IPS-15b (cell line): Measurements from ENCODE around the gene MRNIP.
A peak's percentile ranks its signal among the peaks of the same experiment; 100 is the strongest.

Experiments
- H3K27me3 ChIP-seq: one replicate; pipeline ENCODE4 v1.6.1; 2013; ENCODE audit warnings: low read length; ENCODE audit not compliant: control insufficient read depth, insufficient read depth
- H3K36me3 ChIP-seq: one replicate; pipeline ENCODE4 v1.6.1; 2013; ENCODE audit warnings: low read length; ENCODE audit not compliant: control insufficient read depth, insufficient read depth
- H3K4me1 ChIP-seq: one replicate; pipeline ENCODE4 v1.6.1; 2013; ENCODE audit warnings: mild to moderate bottlenecking, low read length; ENCODE audit not compliant: control insufficient read depth, insufficient read depth
- H3K4me3 ChIP-seq: one replicate; pipeline ENCODE4 v1.5.1; 2013; ENCODE audit warnings: low read depth, low read length
- H3K9ac ChIP-seq: one replicate; pipeline ENCODE4 v1.6.1; 2013; ENCODE audit warnings: low read depth, mild to moderate bottlenecking, low read length
- H3K9me3 ChIP-seq: one replicate; pipeline ENCODE4 v1.6.1; 2013; ENCODE audit warnings: mild to moderate bottlenecking, low read length; ENCODE audit not compliant: control insufficient read depth, insufficient read depth

Gene MRNIP

DNA sequence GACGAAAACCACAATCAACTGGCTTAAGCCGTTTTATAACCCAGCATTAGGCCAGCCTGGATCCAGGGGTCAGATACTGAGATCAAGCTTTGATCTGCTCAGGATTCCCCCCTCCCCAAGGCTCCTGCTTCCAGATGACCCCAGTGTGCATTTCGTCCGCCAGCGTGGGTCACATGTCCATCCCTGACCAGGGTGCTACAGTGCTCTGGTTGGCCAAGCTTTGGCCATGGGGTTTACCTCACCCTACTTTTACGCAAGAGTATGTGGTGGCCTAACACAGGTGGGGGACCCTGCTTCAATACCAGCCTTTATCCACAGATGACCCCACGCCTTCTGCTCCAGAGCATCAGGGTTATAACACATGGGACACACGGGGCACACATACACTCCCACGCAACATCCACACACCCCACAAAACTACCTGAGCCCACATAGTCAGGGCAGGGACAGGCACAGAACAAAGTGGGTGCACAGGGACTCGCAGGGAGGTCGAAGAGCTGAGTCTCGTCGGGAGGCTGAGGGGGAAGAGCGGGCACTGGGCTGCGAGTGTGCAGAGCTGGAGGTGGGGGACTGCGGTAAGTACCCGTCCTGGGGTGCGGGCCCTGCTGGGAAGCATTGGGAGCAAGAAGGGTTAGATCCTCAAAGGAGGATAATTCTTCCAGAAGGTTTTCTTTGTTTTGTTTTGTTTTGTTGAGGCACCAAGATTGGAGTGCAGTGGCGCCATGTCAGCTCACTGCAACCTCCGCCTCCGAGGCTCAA is 42.9 kb downstream of the MRNIP start:
- H3K27me3 ChIP-seq, result no peaks in the 10 kb centered on the region

DNA sequence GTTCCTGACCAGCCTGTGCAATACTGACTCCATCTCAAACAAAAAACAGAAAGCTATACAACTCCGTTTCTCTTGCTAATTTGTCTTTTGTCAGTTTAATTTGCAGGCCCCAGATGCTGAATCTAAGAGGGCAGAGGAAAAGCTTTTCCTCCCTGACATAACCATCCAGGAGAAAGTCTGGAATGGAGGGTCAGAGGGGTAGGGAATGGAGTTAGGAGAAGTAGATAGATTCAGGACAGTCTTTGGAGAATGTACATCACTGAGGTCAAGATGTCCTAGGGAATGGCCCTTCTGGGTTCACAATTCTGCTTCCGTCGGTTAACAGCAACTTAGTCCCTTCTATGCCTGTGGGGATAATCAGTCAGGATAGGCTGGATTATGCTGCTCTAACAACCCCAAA is 44.5 kb downstream of the MRNIP start:
- peaks cover 2% of the 10 kb centered on the region for H3K4me1 ChIP-seq
- peaks cover 9% of the 10 kb centered on the region for H3K36me3 ChIP-seq

More for the DNA sequence above, 42.9 kb downstream of the MRNIP start:
- peaks cover 9% of the 10 kb centered on the region for H3K36me3 ChIP-seq
- H3K4me1 ChIP-seq, result peaks cover 12% of the 10 kb centered on the region
- no peaks in the 10 kb centered on the region for H3K9me3 ChIP-seq
- H3K9ac ChIP-seq, result no peak overlapping the region
- H3K4me3 ChIP-seq, result no peak overlapping the region

DNA sequence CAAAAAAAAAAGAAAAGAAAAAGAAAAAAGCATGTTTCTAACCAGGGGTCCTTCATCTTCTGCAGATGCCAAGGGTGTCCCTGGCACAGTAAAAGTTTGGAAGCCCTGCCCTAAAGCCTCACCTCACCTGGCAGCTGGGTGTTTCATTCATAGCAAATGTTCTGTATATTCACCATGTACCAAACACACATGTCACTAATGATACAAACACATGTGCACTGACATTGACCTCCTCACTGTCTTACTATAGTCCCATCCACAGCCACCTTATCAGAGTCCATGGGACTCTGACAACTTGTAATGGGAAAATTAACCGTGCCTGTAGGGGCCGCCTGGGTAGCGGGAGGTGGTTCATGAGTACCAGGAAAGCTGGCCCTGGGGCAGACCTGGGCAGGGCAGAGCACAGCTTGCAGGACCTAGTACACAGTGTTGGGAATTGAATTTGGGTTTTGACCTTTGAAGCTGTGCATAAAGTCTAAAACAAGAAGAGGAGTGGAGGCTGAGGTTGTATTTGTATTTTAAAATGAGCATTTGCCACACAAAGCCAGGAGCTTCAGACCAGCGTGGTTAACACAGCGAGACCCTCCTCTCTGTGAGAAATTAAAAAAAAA is 45.5 kb downstream of the MRNIP start:
- peaks cover 9% of the 10 kb centered on the region for H3K36me3 ChIP-seq
- no peak overlapping the region for H3K9ac ChIP-seq

More for the DNA sequence above, 44.5 kb downstream of the MRNIP start:
- no peaks in the 10 kb centered on the region for H3K9me3 ChIP-seq
- no peaks in the 10 kb centered on the region for H3K27me3 ChIP-seq
- H3K9ac ChIP-seq, result no peak overlapping the region
- H3K4me3 ChIP-seq, result no peak overlapping the region

DNA sequence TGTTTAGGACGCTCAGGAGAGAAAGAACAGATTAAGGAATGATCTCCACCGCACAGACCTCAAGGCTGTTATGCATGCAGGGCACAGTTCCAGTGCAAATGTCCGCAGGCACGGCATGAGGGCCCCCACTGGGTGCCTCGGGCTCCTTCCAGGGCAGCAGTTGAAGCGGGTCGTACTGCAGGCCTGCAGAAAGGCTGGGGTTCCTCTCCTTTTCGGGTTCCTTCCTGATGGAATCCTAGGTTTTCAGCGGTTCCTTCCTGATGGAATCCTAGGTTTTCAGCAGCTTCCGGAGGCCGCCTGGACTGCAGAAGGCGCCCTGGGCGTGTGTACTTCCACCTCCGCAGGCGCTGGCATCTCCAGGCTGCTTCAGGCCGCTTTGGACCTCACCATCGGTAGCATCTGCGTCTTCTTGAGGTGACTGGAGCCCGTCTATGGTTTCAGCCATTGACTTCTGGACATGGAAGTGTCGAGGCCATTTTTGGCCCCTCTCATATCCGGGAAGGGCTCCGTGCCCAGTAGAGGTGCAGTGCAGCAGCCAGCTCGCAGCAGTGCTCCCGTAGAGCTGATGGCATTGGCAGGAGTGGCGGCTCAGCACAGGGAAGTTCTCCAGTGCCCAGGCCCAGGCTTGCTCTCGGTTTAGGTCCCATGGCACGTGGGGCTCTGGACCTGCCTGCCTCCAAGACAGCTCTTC is 46.3 kb downstream of the MRNIP start:
- Histone ChIP-seq H3K9ac (no peak overlapping the region), H3K4me1 (peaks cover 4% of the 10 kb centered on the region), H3K4me3 (no peak overlapping the region), H3K9me3 (no peaks in the 10 kb centered on the region), H3K36me3 (peaks cover 9% of the 10 kb centered on the region), H3K27me3 (no peaks in the 10 kb centered on the region)

More for the DNA sequence above, 45.5 kb downstream of the MRNIP start:
- Histone ChIP-seq H3K27me3 (no peaks in the 10 kb centered on the region), H3K4me1 (peaks cover 4% of the 10 kb centered on the region), H3K4me3 (no peak overlapping the region), H3K9me3 (no peaks in the 10 kb centered on the region)

DNA sequence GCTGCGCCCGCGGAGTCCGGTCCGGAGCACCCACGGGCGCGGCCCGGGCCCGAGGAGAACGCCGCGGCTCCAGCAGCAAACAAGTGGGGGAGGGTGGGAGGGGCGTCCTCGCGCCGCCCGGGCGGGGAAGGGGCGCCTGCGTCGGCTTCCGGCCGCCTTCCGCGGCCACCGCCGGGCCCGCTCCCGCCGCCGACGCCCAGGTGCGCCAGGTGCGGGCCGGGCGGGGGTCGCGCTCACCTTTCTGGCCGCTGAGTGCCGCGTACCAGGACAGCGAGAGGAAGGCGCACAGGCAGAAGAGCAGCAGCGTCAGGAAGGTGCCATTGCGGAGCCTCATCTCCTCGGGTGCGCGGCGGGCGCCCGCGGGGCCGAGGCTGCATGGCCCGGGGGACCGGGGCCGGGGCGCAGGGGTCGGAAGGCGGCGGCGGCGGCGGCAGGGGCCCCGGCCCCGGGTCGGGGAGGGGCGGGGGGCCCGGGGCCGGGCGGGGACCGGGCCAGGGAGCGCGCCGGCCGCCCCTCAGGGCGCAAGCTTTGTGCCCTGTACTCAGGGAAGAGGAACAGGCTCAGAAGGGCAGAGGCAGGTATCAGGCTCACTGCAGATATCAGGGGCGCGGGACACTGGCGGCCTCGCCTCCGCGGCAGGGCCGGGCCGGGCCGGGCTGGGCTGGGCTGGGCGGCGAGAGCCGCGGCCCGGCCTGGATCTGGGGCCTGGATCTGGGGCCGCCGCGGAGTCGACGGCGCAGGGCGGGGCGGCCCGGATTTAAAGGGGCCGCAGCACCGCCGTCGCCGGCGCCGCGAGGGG is 52.2 kb downstream of the MRNIP start, which contains the start of gene MGAT4B:
Gene MGAT4B, minus strand, starts transcription at position 617 of the 799 bp plus-strand sequence. Its CDS starts 283 bp downstream, at position 334.
- Histone ChIP-seq H3K36me3 (no peaks in the 10 kb centered on the region), H3K27me3 (no peaks in the 10 kb centered on the region), H3K4me3 (peak within 1 kb of the TSS; percentile 64), H3K4me1 (peaks cover 8% of the 10 kb centered on the region), H3K9ac (peak within 1 kb of the TSS; percentile 70), H3K9me3 (no peaks in the 10 kb centered on the region)

DNA sequence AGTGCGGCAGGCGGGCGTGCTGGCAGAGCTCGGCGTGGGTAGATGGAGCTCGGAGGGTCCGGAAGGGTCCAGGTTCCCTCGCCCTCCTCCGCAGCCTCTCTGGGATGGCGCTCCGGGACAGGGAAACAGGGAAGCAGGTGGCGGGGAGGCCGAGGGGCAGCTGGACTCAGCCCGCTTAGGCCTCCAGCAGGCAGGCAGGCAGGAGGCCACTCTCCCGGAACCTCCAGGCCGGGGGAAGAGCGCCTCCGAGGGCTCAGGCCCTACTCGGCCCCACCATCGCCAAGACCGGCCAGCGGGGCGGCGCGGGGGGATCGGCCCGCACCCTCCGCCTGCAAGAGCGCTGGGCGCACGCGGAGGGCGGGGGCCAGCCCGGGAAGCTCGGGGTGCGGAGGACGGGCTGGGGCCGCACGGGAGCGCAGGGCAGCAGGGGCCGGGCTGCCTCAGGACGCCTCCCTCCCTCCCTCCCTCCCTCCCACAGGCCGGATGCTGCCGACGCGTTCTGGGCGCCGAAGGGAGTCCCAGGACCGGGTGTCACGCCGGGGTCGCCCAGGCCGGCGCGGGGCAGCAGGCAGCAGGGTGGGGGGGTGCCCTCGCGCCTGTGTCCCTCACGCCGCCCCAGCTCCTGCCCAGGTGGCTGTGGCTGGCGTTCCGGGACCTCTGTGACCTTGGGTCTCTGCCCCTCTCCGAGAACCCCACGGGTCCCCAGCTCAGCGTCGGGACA is 52.9 kb downstream of the MRNIP start:
- peaks cover 4% of the 10 kb centered on the region for H3K36me3 ChIP-seq
- no peaks in the 10 kb centered on the region for H3K27me3 ChIP-seq
- H3K4me1 ChIP-seq, result peaks cover 8% of the 10 kb centered on the region
- peak overlapping the region; percentile 64 for H3K4me3 ChIP-seq
- H3K9ac ChIP-seq, result peak overlapping the region; percentile 65
- H3K9me3 ChIP-seq, result no peaks in the 10 kb centered on the region

DNA sequence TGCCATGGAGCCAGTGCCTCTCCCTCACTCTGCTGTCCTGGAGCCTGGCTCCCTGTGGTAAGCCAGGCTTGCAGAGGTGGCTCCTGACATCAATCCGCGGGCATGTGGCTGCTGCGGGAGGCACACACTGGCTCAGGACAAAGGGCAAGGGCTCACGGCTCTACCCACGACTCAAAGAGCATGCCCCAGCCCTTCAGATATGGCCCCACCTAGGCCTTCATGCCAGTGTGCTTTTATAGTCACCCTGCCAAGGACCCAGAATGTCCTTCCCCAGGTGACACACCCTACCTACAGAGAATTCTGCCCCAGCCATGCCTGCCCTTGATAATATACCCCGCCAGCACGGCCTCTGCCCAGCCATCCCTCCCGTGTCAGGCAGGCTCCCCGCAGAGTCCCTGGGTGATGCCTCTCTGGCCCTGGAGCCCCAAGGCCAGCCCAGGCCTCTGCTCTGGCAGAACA is 53.5 kb downstream of the MRNIP start:
- Histone ChIP-seq H3K36me3 (peaks cover 4% of the 10 kb centered on the region), H3K4me1 (peaks cover 8% of the 10 kb centered on the region), H3K27me3 (no peaks in the 10 kb centered on the region), H3K4me3 (peak overlapping the region; percentile 64), H3K9me3 (no peaks in the 10 kb centered on the region), H3K9ac (peak overlapping the region; percentile 65)

DNA sequence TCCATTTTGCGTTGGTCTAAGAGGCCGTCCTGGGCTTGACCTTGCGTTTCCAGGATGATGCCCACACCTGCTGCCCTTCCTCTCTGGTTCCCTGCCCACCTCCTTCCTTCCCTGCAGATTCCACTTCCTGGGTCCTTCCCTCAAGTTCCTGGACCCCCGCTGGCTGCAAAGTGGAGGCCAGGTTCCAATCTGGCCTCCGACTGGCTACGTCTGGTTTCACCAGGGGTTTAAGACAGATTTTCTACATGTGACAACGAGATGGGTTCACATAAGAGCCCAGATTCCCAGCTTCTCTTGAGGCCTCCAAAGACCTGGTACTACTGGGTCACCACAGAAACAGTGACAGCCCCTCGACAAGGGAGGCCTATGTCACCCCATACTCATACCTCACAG is 54.1 kb downstream of the MRNIP start:
- Histone ChIP-seq H3K4me1 (peaks cover 8% of the 10 kb centered on the region), H3K27me3 (no peaks in the 10 kb centered on the region), H3K36me3 (peaks cover 9% of the 10 kb centered on the region), H3K9me3 (no peaks in the 10 kb centered on the region), H3K9ac (no peak overlapping the region), H3K4me3 (peak overlapping the region; percentile 64)

DNA sequence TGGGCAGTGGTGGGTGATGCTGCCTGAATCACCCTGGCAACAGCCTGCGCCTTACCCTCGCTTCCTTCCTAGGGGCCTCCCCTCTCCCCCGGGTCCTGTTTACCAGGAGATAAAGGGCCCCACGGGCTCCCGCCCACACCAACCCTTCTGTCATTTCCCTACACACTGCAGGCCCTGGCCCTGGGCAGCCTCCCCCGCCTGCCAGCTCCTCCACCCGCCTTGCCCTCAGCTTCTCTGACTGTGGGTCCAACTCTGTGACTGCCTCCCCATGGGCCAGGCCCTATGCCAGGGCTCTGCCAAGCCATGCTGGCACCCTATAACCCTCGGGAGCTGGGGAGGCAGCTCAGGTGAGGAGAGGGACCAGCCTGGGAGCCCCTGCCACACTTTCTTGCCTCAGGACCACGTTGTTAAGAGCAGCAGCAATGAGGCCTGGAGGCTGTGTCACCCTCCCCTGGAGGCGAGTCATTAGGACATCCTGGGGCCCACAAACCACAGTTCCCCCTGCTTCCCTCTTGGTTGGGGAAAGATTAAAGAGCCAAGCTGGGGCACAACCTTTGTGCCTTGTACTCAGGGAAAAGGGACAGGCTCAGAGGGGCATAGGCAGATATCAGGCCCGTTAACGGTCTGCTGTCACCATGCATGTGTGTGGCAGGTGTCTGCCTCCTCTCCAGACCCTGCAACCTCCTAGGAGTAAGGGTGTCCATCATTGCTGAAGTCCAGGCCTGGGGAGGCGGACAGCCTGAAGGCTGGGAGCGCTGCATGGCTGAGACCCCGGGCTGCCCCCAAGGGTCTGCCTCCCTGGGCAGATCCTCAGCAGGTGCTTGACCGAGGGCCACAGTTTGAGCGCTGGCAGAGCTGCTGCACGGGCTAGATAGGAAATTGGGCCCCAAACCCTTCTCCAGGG is 54.7 kb downstream of the MRNIP start:
- no peaks in the 10 kb centered on the region for H3K9me3 ChIP-seq
- H3K36me3 ChIP-seq, result peaks cover 15% of the 10 kb centered on the region
- no peak overlapping the region for H3K9ac ChIP-seq
- H3K4me1 ChIP-seq, result peaks cover 8% of the 10 kb centered on the region
- no peaks in the 10 kb centered on the region for H3K27me3 ChIP-seq
- H3K4me3 ChIP-seq, result no peak overlapping the region

DNA sequence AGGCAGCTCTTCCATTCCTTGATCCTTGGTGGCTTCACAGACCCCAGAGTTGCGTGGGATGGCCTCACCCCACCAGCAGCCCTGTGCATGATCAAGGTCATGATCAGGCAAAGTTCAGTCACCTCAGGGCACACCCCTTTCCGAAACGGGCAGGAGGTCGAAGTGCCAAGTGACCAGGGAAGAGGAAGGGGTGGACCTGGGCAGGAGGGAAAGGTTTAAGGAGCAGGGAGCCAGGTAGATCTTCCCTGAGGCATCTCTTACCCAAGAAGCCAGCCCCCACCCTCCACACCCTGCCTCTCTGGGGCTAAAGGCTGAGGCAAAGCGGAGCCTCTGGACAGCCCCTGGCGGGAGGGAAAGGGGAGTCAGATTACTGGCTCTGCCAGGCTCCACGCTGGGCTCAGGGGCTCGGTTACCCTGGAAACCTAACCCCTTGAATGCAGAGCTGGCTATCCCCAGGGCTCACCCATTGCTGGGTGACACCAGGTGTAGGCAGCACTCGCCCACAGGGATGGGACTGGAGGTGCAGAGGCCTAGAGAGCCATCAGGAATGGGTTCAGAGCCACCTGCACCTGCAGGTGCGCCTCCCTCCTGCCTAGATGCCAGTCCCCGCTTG is 55.6 kb downstream of the MRNIP start:
- no peaks in the 10 kb centered on the region for H3K9me3 ChIP-seq
- peaks cover 6% of the 10 kb centered on the region for H3K4me1 ChIP-seq
- no peaks in the 10 kb centered on the region for H3K27me3 ChIP-seq
- H3K36me3 ChIP-seq, result peaks cover 23% of the 10 kb centered on the region
- peak overlapping the region; percentile 22 for H3K4me3 ChIP-seq
- no peak overlapping the region for H3K9ac ChIP-seq
